OCI-LY3 (cell line): ENCODE data around the gene NRP1.

Source experiments
- H2AFZ ChIP-seq: fragments of 200-600, 300-600 bp; shearing (Covaris generic); 2 replicates; pipeline ENCODE4 v1.6.0; 2014; ENCODE audit warnings: antibody characterized with exemption, low read depth, low read length
- H3K27ac ChIP-seq: fragments of 200-600, 300-600 bp; sonication (generic); 2 replicates; pipeline ENCODE4 v1.5.1; 2014; ENCODE audit warnings: mild to moderate bottlenecking, low read length, moderate library complexity, mixed read lengths
- H3K27me3 ChIP-seq: fragments of 200-600, 300-600 bp; sonication (generic); 2 replicates; pipeline ENCODE4 v1.6.1; 2014; ENCODE audit warnings: low read depth, low read length, mixed read lengths
- H3K36me3 ChIP-seq: fragments of 200-600, 300-600 bp; sonication (generic); replicated peaks from 2 replicates; pipeline ENCODE3; 2014; ENCODE audit warnings: low read depth, low read length, mixed read lengths
- H3K4me1 ChIP-seq: fragments of 300-600, 200-600 bp; sonication (generic); 2 replicates; pipeline ENCODE4 v1.6.1; 2014; ENCODE audit warnings: low read length, mixed read lengths
- H3K4me2 ChIP-seq: fragments of 200-600, 300-600 bp; sonication (generic); 2 replicates; pipeline ENCODE4 v1.6.1; 2014; ENCODE audit warnings: low read length, mixed read lengths
- H3K4me3 ChIP-seq: fragments of 300-600, 200-600 bp; sonication (generic); 2 replicates; pipeline ENCODE4 v1.5.1; 2014; ENCODE audit warnings: antibody characterized with exemption, mild to moderate bottlenecking, low read length, moderate library complexity
- H3K79me2 ChIP-seq: fragments of 300-600, 200-600 bp; shearing (Covaris generic); 2 replicates; pipeline ENCODE4 v1.6.1; 2014; ENCODE audit warnings: mild to moderate bottlenecking, low read length, mixed read lengths
- H3K9ac ChIP-seq: fragments of 300-600, 200-600 bp; shearing (Covaris generic); 2 replicates; pipeline ENCODE4 v1.6.0; 2014; ENCODE audit warnings: mild to moderate bottlenecking, low read length, moderate library complexity
- H3K9me3 ChIP-seq: fragments of 200-600, 300-600 bp; shearing (Covaris generic); 2 replicates; pipeline ENCODE4 v1.6.1; 2014; ENCODE audit warnings: low read length, mixed read lengths; ENCODE audit not compliant: insufficient read depth
- H4K20me1 ChIP-seq: fragments of 200-600, 300-600 bp; sonication (generic); 2 replicates; pipeline ENCODE4 v1.6.1; 2016; ENCODE audit warnings: low read length, mixed read lengths; ENCODE audit not compliant: insufficient read depth
- EZH2phosphoT487 ChIP-seq: fragments of 200-600 bp; shearing (Covaris generic); IDR thresholded peaks from 2 replicates; pipeline ENCODE4 v1.6.1; 2018; ENCODE audit warnings: antibody characterized with exemption, mixed run types, low read depth
- TF ChIP-seq, protein P1 (sequence below): fragments of 200-600, 300-600 bp; sonication (generic); IDR thresholded peaks from 2 replicates; pipeline ENCODE4 v1.5.1; 2014; ENCODE audit warnings: antibody characterized with exemption, low read length, low read depth

Gene NRP1

DNA sequence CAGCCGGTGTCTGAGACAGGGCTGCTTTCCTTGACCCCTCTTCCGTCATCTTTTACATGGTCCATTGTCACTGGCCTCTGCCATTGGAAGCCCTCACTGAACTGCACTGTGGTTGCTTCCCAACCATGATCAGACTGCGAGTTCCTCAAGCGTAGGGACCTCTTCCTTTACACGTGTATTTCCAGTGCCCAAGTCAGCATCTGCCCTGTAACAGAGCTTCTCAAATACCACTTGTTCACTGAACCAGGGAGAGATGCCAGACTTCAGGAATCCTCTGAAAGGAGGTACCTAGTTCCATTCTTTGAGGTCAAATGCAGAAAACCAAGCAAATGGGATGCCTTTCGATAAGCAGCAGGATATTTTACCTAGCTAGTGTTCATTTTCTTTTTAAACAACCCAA, 145.1 kb downstream of the NRP1 start:
- H3K4me2 ChIP-seq: no peak overlapping the region
- H3K4me3 ChIP-seq: no peak overlapping the region
- no peaks in the 10 kb centered on the region for H4K20me1 ChIP-seq
- H2AFZ ChIP-seq: no peak overlapping the region
- H3K79me2 ChIP-seq: no peaks in the 10 kb centered on the region
- H3K27me3 ChIP-seq: peaks cover 4% of the 10 kb centered on the region; the same call in 1 of the 2 replicates
- H3K9me3 ChIP-seq: no peaks in the 10 kb centered on the region
- H3K4me1 ChIP-seq: no peaks in the 10 kb centered on the region
- no peak overlapping the region for H3K9ac ChIP-seq
- no peaks in the 10 kb centered on the region for H3K36me3 ChIP-seq
- H3K27ac ChIP-seq: no peak overlapping the region
- TF ChIP-seq, protein P1, sequence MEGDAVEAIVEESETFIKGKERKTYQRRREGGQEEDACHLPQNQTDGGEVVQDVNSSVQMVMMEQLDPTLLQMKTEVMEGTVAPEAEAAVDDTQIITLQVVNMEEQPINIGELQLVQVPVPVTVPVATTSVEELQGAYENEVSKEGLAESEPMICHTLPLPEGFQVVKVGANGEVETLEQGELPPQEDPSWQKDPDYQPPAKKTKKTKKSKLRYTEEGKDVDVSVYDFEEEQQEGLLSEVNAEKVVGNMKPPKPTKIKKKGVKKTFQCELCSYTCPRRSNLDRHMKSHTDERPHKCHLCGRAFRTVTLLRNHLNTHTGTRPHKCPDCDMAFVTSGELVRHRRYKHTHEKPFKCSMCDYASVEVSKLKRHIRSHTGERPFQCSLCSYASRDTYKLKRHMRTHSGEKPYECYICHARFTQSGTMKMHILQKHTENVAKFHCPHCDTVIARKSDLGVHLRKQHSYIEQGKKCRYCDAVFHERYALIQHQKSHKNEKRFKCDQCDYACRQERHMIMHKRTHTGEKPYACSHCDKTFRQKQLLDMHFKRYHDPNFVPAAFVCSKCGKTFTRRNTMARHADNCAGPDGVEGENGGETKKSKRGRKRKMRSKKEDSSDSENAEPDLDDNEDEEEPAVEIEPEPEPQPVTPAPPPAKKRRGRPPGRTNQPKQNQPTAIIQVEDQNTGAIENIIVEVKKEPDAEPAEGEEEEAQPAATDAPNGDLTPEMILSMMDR: no peak
- no peak for TF ChIP-seq EZH2phosphoT487

DNA sequence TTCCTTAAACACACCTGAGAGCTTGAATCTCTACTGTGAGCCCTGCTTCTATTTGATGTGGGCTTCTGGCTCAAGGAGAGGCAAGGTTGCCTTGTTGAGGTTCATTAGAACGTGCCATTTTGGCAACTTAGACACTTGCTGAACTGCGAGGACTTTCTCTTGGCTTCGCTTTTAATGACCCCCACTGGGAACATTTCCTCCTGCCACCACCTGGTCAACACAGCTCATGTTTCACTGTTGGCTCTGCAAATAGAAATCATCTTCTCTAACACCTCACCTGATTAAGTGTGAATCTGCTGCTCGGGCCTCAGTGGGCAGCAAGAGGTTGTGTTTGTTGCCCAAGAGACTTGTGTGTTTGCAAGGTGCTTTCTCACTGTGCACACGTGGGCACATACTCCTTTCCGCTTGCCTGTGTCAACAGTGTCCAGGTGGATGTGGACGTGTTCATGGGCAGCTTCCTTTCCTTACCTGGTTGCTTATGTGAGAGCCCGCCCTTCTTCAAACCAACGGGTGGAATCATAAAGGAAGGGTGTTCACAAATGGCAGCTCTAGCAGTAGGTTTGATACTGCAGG, 147.0 kb downstream of the NRP1 start:
- H3K9me3 ChIP-seq: no peaks in the 10 kb centered on the region
- no peak overlapping the region for H2AFZ ChIP-seq
- TF ChIP-seq, protein P1: no peak
- no peak for TF ChIP-seq EZH2phosphoT487
- H3K27me3 ChIP-seq: peaks cover 4% of the 10 kb centered on the region; the same call in 1 of the 2 replicates
- no peak overlapping the region for H3K4me3 ChIP-seq
- H3K27ac ChIP-seq: no peak overlapping the region
- H3K79me2 ChIP-seq: no peaks in the 10 kb centered on the region
- no peaks in the 10 kb centered on the region for H3K36me3 ChIP-seq
- no peak overlapping the region for H3K4me2 ChIP-seq
- H4K20me1 ChIP-seq: no peaks in the 10 kb centered on the region
- no peaks in the 10 kb centered on the region for H3K4me1 ChIP-seq
- H3K9ac ChIP-seq: no peak overlapping the region

DNA sequence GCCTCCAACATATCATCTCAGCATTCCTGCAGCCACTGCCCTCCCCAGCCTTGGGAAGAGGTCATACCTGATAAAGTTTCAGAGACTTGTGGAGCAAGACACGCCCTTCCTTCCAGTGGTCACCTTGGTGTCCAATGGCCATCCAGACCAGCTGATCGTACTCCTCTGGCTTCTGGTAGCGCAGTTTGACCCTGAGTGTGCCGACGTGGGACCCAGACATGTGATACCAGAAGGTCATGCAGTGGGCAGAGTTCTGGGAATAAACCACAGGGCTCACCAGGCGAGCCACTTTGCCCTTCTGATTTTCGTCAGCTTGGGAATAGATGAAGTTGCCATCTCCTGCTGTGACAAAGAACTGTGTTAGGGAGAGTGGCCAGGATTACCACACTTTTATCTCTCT, 148.3 kb downstream of the NRP1 start:
- no peaks in the 10 kb centered on the region for H4K20me1 ChIP-seq
- TF ChIP-seq, protein P1: no peak
- no peak for TF ChIP-seq EZH2phosphoT487
- H3K79me2 ChIP-seq: no peaks in the 10 kb centered on the region
- H3K9ac ChIP-seq: no peak overlapping the region
- peaks cover 4% of the 10 kb centered on the region; the same call in 1 of the 2 replicates for H3K27me3 ChIP-seq
- no peak overlapping the region for H3K27ac ChIP-seq
- H3K36me3 ChIP-seq: no peaks in the 10 kb centered on the region
- H3K4me3 ChIP-seq: no peak overlapping the region
- no peak overlapping the region for H2AFZ ChIP-seq
- H3K4me2 ChIP-seq: no peak overlapping the region
- no peaks in the 10 kb centered on the region for H3K9me3 ChIP-seq
- H3K4me1 ChIP-seq: no peaks in the 10 kb centered on the region

DNA sequence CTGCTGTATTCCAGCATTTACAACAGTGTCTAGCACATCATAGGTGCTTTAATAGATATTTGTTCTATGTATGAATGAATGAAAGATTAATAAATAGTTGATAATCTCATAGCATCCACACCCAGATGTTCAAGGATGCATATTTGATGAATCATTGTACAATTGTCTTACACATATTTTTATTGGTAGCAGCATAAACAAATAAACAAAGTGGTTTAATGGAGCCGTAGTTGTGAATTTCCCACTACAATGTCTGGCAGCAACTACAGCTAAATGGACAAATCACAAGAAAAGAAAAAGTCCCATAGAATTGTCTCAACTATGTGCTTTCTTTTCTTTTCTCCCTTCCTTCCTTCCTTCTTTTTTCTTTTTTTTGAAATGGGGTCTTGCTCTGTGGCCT, 150.8 kb downstream of the NRP1 start:
- TF ChIP-seq, protein P1: no peak
- no peak for TF ChIP-seq EZH2phosphoT487
- H3K79me2 ChIP-seq: no peaks in the 10 kb centered on the region
- no peak overlapping the region for H3K4me2 ChIP-seq
- no peaks in the 10 kb centered on the region for H4K20me1 ChIP-seq
- H2AFZ ChIP-seq: no peak overlapping the region
- no peaks in the 10 kb centered on the region for H3K4me1 ChIP-seq
- no peaks in the 10 kb centered on the region for H3K9me3 ChIP-seq
- no peaks in the 10 kb centered on the region; the same call in 1 of the 2 replicates for H3K27me3 ChIP-seq
- H3K36me3 ChIP-seq: no peaks in the 10 kb centered on the region
- no peak overlapping the region for H3K4me3 ChIP-seq
- H3K9ac ChIP-seq: no peak overlapping the region
- no peak overlapping the region for H3K27ac ChIP-seq
